SK-N-MC (cell line): ENCODE data around the gene DZANK1.

Source experiments
- EZH2 ChIP-seq: fragments of 200-600 bp; sonication (generic); IDR thresholded peaks from one replicate; pipeline ENCODE4 v1.6.1; 2017; ENCODE audit warnings: antibody characterized with exemption
- FOXP2 ChIP-seq: optimal IDR thresholded peaks from 2 replicates; pipeline ENCODE3; 2011; ENCODE audit warnings: mild to moderate bottlenecking, moderate library complexity; ENCODE audit not compliant: insufficient read depth; ENCODE audit errors: extremely low read length, control extremely low read depth
- POLR2AphosphoS5 ChIP-seq: IDR thresholded peaks from 2 replicates; pipeline ENCODE4 v1.6.1; 2012; ENCODE audit warnings: mild to moderate bottlenecking, low read depth, low read length, borderline replicate concordance

- TF ChIP-seq POLR2AphosphoS5 (no peak), EZH2 (no peak), FOXP2 (no peak)
These were observed 45.2 kb downstream of the DZANK1 start for GRCh38 chr20:18421608-18422007.
